HG02943 (cell line): ENCODE measurements around the gene USP32.
"Not testable (repeated sequence)": the region's sequence is repeated elsewhere in the genome, so short reads cannot be mapped to it uniquely, and the experiment has no call there.

Source experiments
- ATAC-seq: cut with Tn5 transposase; IDR thresholded peaks from one replicate; pipeline ENCODE4 v1.9.1; 2021; ENCODE audit warnings: mild to moderate bottlenecking, low read depth, moderate library complexity; ENCODE audit not compliant: unreplicated experiment

The USP32 gene

GRCh38 chr17:60412701-60413100, 20.8 kb upstream of the USP32 start:
- ATAC-seq, result no peak

DNA sequence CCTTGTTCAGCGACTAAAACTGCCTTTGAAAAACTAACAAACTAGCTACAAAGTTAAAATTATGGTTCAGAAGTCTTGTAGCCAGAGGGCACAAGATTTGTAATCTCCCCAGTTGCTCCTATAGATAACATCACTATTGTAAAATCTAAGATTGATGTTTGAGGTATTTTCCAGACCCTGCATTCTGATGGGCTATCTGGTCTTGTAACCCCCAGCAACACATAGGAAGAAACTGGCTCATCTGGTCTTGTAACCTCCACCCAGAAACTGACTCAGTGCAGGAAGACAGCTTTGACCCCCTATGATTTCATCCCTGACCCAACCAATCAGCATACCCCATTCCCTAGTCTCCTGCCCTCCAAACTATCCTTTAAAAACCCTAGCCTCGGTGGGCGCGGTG, 18.1 kb upstream of the USP32 start:
- ATAC-seq, result no peak

DNA sequence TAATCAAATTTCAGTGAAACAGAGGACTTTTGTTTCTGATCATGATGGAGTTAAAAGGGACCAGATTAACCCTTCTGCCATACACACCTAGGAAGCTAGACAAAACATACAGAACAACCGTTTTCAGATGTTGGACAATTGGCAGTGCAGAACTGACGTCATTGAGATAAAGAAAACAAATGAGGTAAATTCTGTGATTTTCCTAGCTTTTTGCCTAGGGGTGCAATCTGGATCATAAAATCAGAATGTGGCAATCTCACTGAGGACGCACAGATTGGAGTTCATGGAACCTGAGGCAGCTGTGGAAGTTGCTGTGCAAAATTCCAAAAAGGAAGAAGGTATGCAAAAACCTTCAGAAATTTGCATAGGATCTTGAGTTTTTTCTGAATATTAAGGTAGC, 15.0 kb upstream of the USP32 start:
- no peak for ATAC-seq

DNA sequence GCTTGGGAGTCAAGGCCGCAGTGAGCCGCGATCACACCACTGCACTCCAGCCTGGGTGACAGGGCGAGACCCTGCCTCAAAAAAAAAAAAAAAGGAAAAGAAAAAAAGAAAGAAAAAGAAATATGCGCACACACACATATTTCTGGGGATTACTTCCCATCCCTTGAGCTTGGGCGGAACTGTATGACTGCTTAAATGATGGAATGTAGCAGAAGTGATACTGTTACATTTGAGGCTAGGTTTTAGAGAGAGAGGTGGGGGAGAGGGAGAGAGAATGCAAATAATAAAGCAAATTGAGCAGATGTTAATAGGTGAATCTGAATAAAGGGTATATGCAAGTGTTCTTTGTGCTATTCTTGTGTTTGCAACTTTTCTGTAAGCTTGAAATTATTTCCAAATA, 12.0 kb upstream of the USP32 start:
- no peak for ATAC-seq

DNA sequence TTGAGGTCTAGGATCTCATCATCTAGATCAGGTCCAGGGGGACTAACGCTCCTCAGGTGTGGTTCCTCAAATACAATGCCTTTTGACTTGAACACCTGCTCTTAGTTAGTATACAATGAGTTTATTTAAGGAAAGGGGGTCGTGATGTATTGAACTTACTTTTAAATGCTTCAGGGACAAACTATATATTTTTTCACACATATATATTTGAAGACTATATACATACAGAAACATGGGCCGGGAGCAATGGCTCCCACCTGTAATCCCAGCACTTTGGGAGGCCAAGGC, 11.5 kb upstream of the USP32 start:
- no peak for ATAC-seq

- no peak for ATAC-seq
Observed at GRCh38 chr17:60401819-60402218, 9.9 kb upstream of the USP32 start.

DNA sequence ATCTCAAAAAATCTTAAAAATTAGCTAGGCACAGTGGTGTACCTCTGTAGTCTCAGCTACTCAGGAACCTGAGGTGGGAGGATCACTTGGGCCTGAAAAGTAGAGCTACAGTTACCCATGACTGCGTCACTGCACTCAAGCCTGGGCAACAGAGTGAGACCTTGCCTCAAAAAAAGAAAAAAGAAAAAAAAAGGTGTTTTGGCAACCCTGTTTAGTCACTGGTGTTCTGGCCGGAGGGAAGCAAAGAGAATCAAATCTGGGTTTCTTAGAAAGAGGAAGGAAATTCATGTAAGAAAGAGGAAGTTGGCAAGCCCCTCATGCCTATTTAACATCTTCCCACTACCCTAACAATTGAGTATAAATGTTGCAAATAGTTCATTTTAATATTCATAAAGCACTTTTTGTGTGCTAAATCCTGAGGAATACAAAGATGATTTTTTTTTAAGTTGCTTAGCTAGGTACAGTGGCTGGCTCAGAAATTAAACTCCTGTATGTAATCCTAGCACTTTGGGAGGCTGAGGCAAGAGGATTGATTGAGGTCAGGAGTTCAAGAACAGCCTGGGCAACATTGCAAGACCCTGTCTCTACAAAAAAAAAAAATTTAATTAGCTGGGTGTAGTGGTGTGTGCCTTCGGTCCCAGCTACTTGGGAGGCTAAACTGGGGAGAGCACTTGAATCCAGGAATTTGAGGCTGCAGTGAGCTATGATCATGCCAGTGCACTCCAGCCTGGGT, 6.5 kb upstream of the USP32 start:
- no peak for ATAC-seq

- no peak for ATAC-seq
Observed at GRCh38 chr17:60396412-60396811, 4.5 kb upstream of the USP32 start.

DNA sequence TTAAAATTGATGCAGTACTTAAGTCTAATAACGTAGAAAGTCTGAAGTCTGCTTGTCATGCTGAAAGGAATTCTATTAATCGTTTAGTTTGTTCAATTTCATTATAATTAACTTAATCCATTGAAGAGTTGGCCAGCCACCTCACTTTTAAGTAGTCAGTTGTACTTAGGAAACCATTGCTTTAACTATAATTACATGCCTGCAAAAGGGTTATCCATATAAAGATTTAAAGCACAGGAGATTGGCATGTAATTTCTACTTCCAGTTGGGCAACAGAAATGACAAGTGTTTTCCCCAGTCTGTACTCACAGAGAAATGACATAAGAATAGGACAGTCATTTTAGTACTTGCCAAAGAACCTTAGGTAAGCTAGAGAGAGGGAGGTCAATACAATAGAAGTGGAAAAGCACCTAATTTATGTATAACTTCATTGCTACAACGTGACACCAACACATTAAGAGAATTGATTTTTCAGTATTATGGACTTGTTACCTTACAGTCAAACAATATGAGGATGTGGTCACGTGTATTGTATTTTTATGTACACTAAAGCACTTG, 3.7 kb upstream of the USP32 start:
- ATAC-seq, result no peak

DNA sequence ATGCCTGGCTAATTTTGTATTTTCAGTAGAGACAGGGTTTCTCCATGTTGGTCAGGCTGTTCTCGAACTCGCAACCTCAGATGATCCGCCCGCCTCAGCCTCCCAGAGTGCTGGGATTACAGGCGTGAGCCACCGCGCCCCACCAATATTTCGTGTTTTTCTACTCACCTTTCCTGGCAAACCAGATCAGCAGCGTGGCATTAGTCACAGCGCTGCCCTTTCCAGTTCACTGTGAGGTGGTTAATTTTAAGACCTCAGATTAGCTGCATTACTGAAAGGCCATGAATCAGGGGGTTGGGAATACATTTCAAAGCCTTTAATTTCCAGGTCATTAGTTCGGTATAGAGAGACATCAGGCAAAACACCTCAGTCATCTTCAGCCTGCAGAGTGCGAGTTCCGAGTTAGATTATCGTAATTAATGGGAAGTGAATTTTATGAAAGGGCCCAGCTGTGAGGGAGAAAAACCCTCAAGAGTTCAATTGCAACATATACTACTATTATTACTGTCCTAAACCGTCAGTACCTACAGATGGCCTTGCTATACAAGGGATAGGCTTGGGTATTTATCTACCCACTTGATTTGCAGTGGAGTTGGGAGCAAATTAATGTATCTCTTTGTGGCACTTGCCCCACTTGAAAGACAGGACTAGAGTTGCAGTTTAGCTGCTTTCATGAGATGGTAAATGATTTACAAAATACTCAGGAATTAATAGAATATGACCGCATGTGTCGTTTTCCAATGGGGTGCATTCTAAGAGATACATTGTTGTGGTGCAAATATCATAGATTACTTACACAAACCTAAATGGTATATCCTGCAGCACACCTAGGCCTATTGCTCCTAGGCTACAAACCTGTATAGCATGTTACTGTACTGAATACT, 2.1 kb upstream of the USP32 start:
- ATAC-seq, result no peak

- peak; percentile 5 for ATAC-seq
Observed at GRCh38 chr17:60392845-60393702, 1.1 kb upstream of the USP32 start.

DNA sequence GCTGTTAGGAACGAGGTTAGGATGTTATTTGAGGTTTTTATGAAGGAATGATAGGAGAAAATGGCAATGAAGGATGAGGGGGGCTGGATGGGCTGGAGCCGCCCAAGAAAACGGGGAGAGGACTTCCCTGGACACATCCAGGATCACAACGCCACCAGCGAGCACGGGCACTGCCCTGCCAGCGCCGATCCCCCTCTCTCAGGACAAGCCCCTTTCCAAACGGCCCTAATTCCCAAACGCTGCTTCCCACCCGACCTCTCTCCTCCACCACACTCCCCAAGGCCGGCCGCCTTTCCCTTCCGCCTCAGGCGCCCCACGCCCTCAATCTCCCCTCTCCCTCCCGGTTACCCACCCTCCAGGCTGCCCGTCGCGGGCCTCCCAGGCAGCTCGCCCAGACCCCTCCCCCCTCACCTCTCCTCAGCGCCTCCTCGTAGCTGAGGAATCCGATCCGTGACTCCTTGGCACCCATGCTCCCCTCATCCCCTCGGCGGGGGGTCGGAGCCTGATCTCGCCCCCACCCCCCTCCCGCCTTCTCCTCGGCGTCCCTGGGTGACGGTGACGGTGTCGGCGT, 377 bp downstream of the USP32 start:
- ATAC-seq, result peak; percentile 32

GRCh38 chr17:60390925-60391470, 935 bp downstream of the USP32 start:
- no peak for ATAC-seq

GRCh38 chr17:60390186-60390585, 1.7 kb downstream of the USP32 start:
- no peak for ATAC-seq

- no peak for ATAC-seq
Observed at GRCh38 chr17:60388742-60389141, 3.2 kb downstream of the USP32 start.

GRCh38 chr17:60387666-60388065, 4.3 kb downstream of the USP32 start:
- ATAC-seq, result no peak

- ATAC-seq, result no peak
Observed at GRCh38 chr17:60386147-60387058, 5.5 kb downstream of the USP32 start.

DNA sequence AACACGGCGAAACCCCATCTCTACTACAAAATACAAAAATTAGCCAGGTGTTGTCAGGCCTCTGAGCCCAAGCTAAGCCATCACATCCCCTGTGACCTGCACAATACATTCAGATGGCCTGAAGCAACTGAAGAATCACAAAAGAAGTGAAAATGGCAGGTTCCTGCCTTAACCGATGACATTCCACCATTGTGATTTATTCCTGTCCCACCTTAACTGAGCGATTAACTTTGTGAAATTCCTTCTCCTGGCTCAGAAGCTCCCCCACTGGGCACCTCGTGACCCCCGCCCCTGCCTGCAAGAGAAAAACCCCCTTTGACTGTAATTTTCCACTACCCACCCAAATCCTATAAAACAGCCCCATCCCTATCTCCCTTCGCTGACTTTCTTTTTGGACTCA, 7.0 kb downstream of the USP32 start:
- ATAC-seq, result not testable (repeated sequence)

GRCh38 chr17:60383379-60383778, 8.6 kb downstream of the USP32 start:
- no peak for ATAC-seq
